CD4-positive, CD25-positive, alpha-beta regulatory T cell (primary cell): ENCODE measurements around the gene PCSK4. TPM values are rescaled to one million over a fixed set of nuclear protein-coding genes. Genes with fewer than 3 reads are reported as not detected.
A peak's percentile ranks its signal among the peaks of the same experiment; 100 is the strongest.
"Not testable (repeated sequence)": the region's sequence is repeated elsewhere in the genome, so short reads cannot be mapped to it uniquely, and the experiment has no call there.

Experiments
- ATAC-seq, 2 donors: fragments of 150-1000 bp; cut with Tn5 transposase; one replicate each; pipeline ENCODE4 v1.10.0; 2021; ENCODE audit warnings: low read depth in 2 of 2, moderate number of reproducible peaks in 2 of 2, moderate library complexity in 1 of 2
- DNase-seq, 3 donors: peaks; one replicate each; pipeline versions ENCODE4 v3.0.0 to v3.0.0-alpha.2; 2012 to 2022; ENCODE audit warnings: mixed read lengths in 1 of 3
- H3K27ac ChIP-seq: one replicate; pipeline ENCODE4 v1.7.0; 2013; ENCODE audit warnings: mild to moderate bottlenecking, low read length; ENCODE audit not compliant: insufficient read depth, poor library complexity, severe bottlenecking
- H3K27me3 ChIP-seq: one replicate; pipeline ENCODE4 v1.7.0; 2013; ENCODE audit warnings: low read length; ENCODE audit not compliant: control insufficient read depth, insufficient read depth
- H3K36me3 ChIP-seq: one replicate; pipeline ENCODE4 v1.7.0; 2013; ENCODE audit warnings: mild to moderate bottlenecking, low read length, moderate library complexity; ENCODE audit not compliant: control insufficient read depth, insufficient read depth
- H3K4me1 ChIP-seq: 2 replicates; pipeline ENCODE4 v1.7.0; 2013; ENCODE audit warnings: mild to moderate bottlenecking, low read length; ENCODE audit not compliant: insufficient read depth, control insufficient read depth, poor library complexity, severe bottlenecking
- H3K4me3 ChIP-seq: one replicate; pipeline ENCODE4 v1.7.0; 2013; ENCODE audit warnings: low read depth, mild to moderate bottlenecking, low read length, moderate library complexity
- H3K9me3 ChIP-seq, 2 experiments: 1 replicate in 1 of 2; 2 replicates in 1 of 2; pipeline ENCODE4 v1.7.0; 2013; ENCODE audit warnings: low read length in 2 of 2, mild to moderate bottlenecking in 1 of 2, moderate library complexity in 1 of 2; ENCODE audit not compliant: control insufficient read depth in 2 of 2
- H3K27ac Mint-ChIP-seq, 3 donors: one replicate each; pipeline ENCODE4 v1.8.0; 2020 to 2022; ENCODE audit warnings: mild to moderate bottlenecking in 3 of 3, mixed read lengths in 3 of 3, moderate library complexity in 2 of 3
- H3K27me3 Mint-ChIP-seq: one replicate; pipeline ENCODE4 v1.8.0; 2022; ENCODE audit warnings: mild to moderate bottlenecking, mixed read lengths
- H3K36me3 Mint-ChIP-seq: one replicate; pipeline ENCODE4 v1.8.0; 2020; ENCODE audit warnings: mixed read lengths
- H3K4me1 Mint-ChIP-seq, 4 donors: one replicate each; pipeline ENCODE4 v1.8.0; 2020 to 2022; ENCODE audit warnings: mixed read lengths in 4 of 4, mild to moderate bottlenecking in 1 of 4
- H3K4me3 Mint-ChIP-seq, 4 donors: one replicate each; pipeline ENCODE4 v1.8.0; 2020 to 2022; ENCODE audit warnings: mild to moderate bottlenecking in 4 of 4, mixed read lengths in 4 of 4, moderate library complexity in 3 of 4
- H3K9me3 Mint-ChIP-seq, 7 donors: one replicate each; pipeline ENCODE4 v1.8.0; 2020 to 2022; ENCODE audit warnings: mixed read lengths in 7 of 7, mild to moderate bottlenecking in 3 of 7, moderate library complexity in 2 of 7
- polyA plus RNA-seq, 4 donors: library from polyadenylated mRNA; unstranded; fragments of 300-500 nt; fragmentation: Illumina TruSeq; gene quantifications; one replicate each; pipeline ENCODE4 v1.2.3, GENCODE V29; 2021
- total RNA-seq: library from RNA; stranded (reverse); gene quantifications from one replicate; pipeline ENCODE4 v1.2.3, GENCODE V29; 2022

The PCSK4 gene
- total and polyA plus RNA-seq, 5 donors from 2014 or later, result 0.08 to 1.3 (median 0.79) TPM; not detected in 1

GRCh38 chr19:1520203-1520780 lies 30.1 kb upstream of the PCSK4 start:
- DNase-seq (no peak), ATAC-seq (no peak)
- Histone ChIP-seq H3K9me3 (no peaks in the 10 kb centered on the region), H3K27ac (no peak overlapping the region), H3K36me3 (no peaks in the 10 kb centered on the region), H3K4me1 (no peaks in the 10 kb centered on the region), H3K27me3 (peaks cover 6% of the 10 kb centered on the region), H3K4me3 (no peak overlapping the region)
- Mint-ChIP-seq H3K9me3 (peaks cover 0 to 4% (median 0%) of the 10 kb centered on the region in 7 donors), H3K27me3 (peaks cover 23% of the 10 kb centered on the region), H3K4me3 (no peak overlapping the region), H3K4me1 (peaks cover 0 to 7% (median 3%) of the 10 kb centered on the region in 4 donors), H3K27ac (no peak overlapping the region), H3K36me3 (no peaks in the 10 kb centered on the region)

GRCh38 chr19:1519802-1520201 lies 29.7 kb upstream of the PCSK4 start:
- not testable (repeated sequence) for H3K27me3 ChIP-seq, H3K36me3 Mint-ChIP-seq, H3K4me1 ChIP-seq, H3K9me3 Mint-ChIP-seq, H3K4me3 Mint-ChIP-seq, H3K4me3 ChIP-seq, H3K27ac Mint-ChIP-seq, H3K9me3 ChIP-seq, H3K4me1 Mint-ChIP-seq, H3K27ac ChIP-seq, H3K36me3 ChIP-seq, DNase-seq, ATAC-seq
- H3K27me3 Mint-ChIP-seq, result peaks cover 23% of the 10 kb centered on the region

GRCh38 chr19:1518471-1518870 lies 28.3 kb upstream of the PCSK4 start:
- Mint-ChIP-seq H3K27me3 (peaks cover 17% of the 10 kb centered on the region), H3K4me3 (no peak overlapping the region), H3K9me3 (peaks cover 0 to 1% (median 0%) of the 10 kb centered on the region in 7 donors), H3K36me3 (no peaks in the 10 kb centered on the region), H3K27ac (no peak overlapping the region), H3K4me1 (peaks cover 0 to 3% (median under 1%) of the 10 kb centered on the region in 4 donors)
- Histone ChIP-seq H3K36me3 (no peaks in the 10 kb centered on the region), H3K4me1 (peaks cover 5% of the 10 kb centered on the region), H3K9me3 (no peaks in the 10 kb centered on the region), H3K27me3 (no peaks in the 10 kb centered on the region), H3K4me3 (no peak overlapping the region), H3K27ac (no peak overlapping the region)
- ATAC-seq, result no peak
- DNase-seq, result no peak

- no peaks in the 10 kb centered on the region for H3K9me3 ChIP-seq
- H3K27me3 ChIP-seq, result no peaks in the 10 kb centered on the region
- no peak overlapping the region for H3K27ac ChIP-seq
- Mint-ChIP-seq H3K9me3 (peaks cover 0 to 1% (median 0%) of the 10 kb centered on the region in 7 donors), H3K4me3 (no peak overlapping the region), H3K27me3 (peaks cover 9% of the 10 kb centered on the region), H3K27ac (no peak overlapping the region), H3K36me3 (no peaks in the 10 kb centered on the region), H3K4me1 (peaks cover 0 to 9% (median 3%) of the 10 kb centered on the region in 4 donors)
- no peak overlapping the region for H3K4me3 ChIP-seq
- DNase-seq (no peak), ATAC-seq (no peak)
- no peaks in the 10 kb centered on the region for H3K36me3 ChIP-seq
- peaks cover 17% of the 10 kb centered on the region for H3K4me1 ChIP-seq
Measured at GRCh38 chr19:1516395-1516753, 26.2 kb upstream of the PCSK4 start.

- ATAC-seq (no peak), DNase-seq (no peak)
- peaks cover 17% of the 10 kb centered on the region for H3K4me1 ChIP-seq
- Mint-ChIP-seq H3K27ac (no peak overlapping the region), H3K9me3 (peaks cover 0 to 1% (median 0%) of the 10 kb centered on the region in 7 donors), H3K4me3 (peak overlapping the region in 1 of 4 donors; percentile 58), H3K27me3 (peaks cover 8% of the 10 kb centered on the region), H3K36me3 (no peaks in the 10 kb centered on the region), H3K4me1 (peaks cover 0 to 15% (median 3%) of the 10 kb centered on the region in 4 donors)
- H3K27ac ChIP-seq, result no peak overlapping the region
- H3K27me3 ChIP-seq, result no peaks in the 10 kb centered on the region
- H3K4me3 ChIP-seq, result no peak overlapping the region
- H3K9me3 ChIP-seq, result no peaks in the 10 kb centered on the region
- H3K36me3 ChIP-seq, result no peaks in the 10 kb centered on the region
Measured at GRCh38 chr19:1514986-1515721, 25.0 kb upstream of the PCSK4 start.

DNA sequence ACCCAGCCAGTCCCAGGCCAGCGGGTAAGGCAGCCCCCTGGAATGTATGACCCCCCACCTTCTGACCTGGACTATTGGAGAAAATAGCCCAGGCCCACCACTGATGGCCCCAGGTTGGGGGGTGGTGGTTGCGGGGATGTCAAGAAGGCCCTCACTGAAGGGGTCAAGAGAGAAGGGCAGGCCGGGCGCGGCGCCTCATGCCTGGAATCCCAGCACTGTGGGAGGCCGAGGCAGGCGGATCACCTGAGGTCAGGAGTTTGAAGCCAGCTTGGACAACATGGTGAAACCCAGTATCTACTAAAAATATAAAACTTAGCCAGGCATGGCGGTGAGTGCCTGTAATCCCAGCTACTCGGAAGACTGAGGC lies 24.1 kb upstream of the PCSK4 start:
- H3K9me3 ChIP-seq, result no peaks in the 10 kb centered on the region
- Mint-ChIP-seq H3K9me3 (peaks cover 0 to 1% (median 0%) of the 10 kb centered on the region in 7 donors), H3K4me1 (peaks cover 0 to 21% (median 3%) of the 10 kb centered on the region in 4 donors), H3K4me3 (no peak overlapping the region), H3K27ac (no peak overlapping the region), H3K36me3 (no peaks in the 10 kb centered on the region), H3K27me3 (peaks cover 13% of the 10 kb centered on the region)
- H3K4me1 ChIP-seq, result peaks cover 17% of the 10 kb centered on the region
- no peaks in the 10 kb centered on the region for H3K27me3 ChIP-seq
- H3K27ac ChIP-seq, result no peak overlapping the region
- ATAC-seq (no peak), DNase-seq (no peak)
- H3K4me3 ChIP-seq, result no peak overlapping the region
- no peaks in the 10 kb centered on the region for H3K36me3 ChIP-seq

DNA sequence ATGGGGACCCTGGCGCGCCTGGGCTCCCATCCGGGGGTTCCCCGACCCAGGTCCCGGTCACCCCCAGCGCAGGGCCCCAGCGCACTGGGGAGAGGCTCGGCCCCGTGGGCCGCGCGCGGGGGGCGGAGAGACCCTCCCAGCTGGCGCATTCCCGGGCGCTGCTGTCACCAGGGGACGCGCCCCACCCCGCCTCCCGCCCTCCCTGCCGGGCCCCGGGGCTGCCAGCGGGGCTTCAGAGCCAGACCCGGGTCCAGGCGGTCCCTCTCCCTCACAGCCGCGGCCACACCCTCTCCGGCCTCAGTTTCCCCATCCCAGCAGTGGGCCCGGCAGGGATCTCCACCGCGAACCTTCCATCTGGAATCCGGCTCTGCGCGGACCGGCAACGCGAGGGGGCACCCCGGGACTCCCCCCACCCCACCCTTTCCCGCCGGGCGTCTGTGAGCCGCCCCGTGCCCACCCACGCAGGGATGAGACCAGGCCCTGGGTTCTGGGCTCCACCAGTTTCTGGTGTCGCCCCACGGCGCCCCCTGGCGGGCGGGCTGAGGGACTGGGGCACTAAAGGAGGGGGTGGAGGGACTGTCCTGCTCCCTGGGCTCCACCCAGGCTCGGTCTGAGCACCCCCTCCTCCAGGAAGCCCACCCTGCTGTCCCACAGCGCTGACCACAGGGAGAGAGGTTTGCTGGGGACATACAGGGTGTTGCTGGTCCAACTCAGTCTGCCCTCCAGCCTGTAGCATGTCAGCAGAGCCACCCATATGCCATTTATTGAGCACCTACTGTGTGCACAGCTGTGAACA lies 23.5 kb upstream of the PCSK4 start:
- peaks cover 17% of the 10 kb centered on the region for H3K4me1 ChIP-seq
- no peaks in the 10 kb centered on the region for H3K9me3 ChIP-seq
- H3K4me3 ChIP-seq, result no peak overlapping the region
- H3K9me3 Mint-ChIP-seq, result peaks cover 0 to 1% (median 0%) of the 10 kb centered on the region in 7 donors
- H3K27me3 ChIP-seq, result no peaks in the 10 kb centered on the region
- H3K4me1 Mint-ChIP-seq, result peaks cover 0 to 21% (median 3%) of the 10 kb centered on the region in 4 donors
- no peaks in the 10 kb centered on the region for H3K36me3 Mint-ChIP-seq
- peak; percentile 38 to 51 for ATAC-seq
- DNase-seq, result peak; percentile 51 to 71 (median 61)
- no peak overlapping the region for H3K4me3 Mint-ChIP-seq
- peaks cover 16% of the 10 kb centered on the region for H3K27me3 Mint-ChIP-seq
- no peaks in the 10 kb centered on the region for H3K36me3 ChIP-seq
- H3K27ac ChIP-seq, result no peak overlapping the region
- no peak overlapping the region for H3K27ac Mint-ChIP-seq
